Motor neuron (in vitro differentiated cells): ENCODE data around the gene CIAO3. TPM values are rescaled to one million over a fixed set of nuclear protein-coding genes. Genes with fewer than 3 reads are reported as not detected.

ENCODE experiments used
- ATAC-seq, 8 experiments: fragments of 200-7000 bp; cut with Tn5 transposase; replicated peaks in 6 of 8; 2 replicates each; pipeline ENCODE4 v1.8.0; 2021; ENCODE audit warnings: mild to moderate bottlenecking in 8 of 8, moderate library complexity in 8 of 8
- H3K27ac ChIP-seq, 2 donors: fragments of 250-450 bp; sonication (Bioruptor Pico); 2 replicates each; pipeline ENCODE4 v1.9.0; 2021; ENCODE audit warnings: antibody characterized with exemption in 2 of 2, mild to moderate bottlenecking in 2 of 2, moderate library complexity in 1 of 2
- H3K4me1 ChIP-seq, 2 donors: fragments of 250-450 bp; sonication (Bioruptor Pico); replicated peaks in 1 of 2; 2 replicates each; pipeline ENCODE4 v1.6.1; 2021; ENCODE audit warnings: antibody characterized with exemption in 2 of 2, mild to moderate bottlenecking in 2 of 2, moderate library complexity in 1 of 2
- H3K4me3 ChIP-seq, 5 donors: fragments of 250-450 bp; sonication (Bioruptor Pico); 2 replicates each; pipeline ENCODE4 v1.9.0; 2021; ENCODE audit warnings: antibody characterized with exemption in 5 of 5, mild to moderate bottlenecking in 5 of 5, moderate library complexity in 4 of 5
- WGBS, 10 experiments: fragments of 450-650 bp; shearing (Covaris generic); methylation state at CpG; one replicate each; pipeline ENCODE4 v1.0.0; 2022; 5-methylcytosine and 5-hydroxymethylcytosine counted together
- in situ Hi-C, 9 experiments: fragments of 400-800 bp; cut with MboI; loops; one replicate each; pipeline ENCODE4 v1.15.0; 2021; ENCODE audit warnings: low sequenced_read_pairs in 9 of 9, low pct_unique_long_range_greater_than_20kb in 2 of 9; ENCODE audit not compliant: unreplicated experiment in 9 of 9
- total RNA-seq, 8 experiments: library from RNA; unstranded; fragments of 300-600 nt; gene quantifications; 2 replicates each; pipeline versions ENCODE4 v1.2.3 to v1.2.4, GENCODE V29; 2022

Gene CIAO3
- total RNA-seq, 8 experiments from 2014 or later = 15.0 to 30.5 (median 24.9) TPM

GRCh38 chr16:726438-727290 is 14.1 kb downstream of the CIAO3 start, which contains the start of the genes CCDC78 and HAGHL:
Gene CCDC78, minus strand, starts transcription at chr16:726443. Its CDS starts 76 bp downstream, at chr16:726367.
Gene HAGHL, plus strand, starts transcription at chr16:727106. Its CDS starts 404 bp downstream, at chr16:727510.
- peak within 1 kb of the TSS; percentile 26 to 72 for H3K27ac ChIP-seq
- in situ Hi-C loops = no loop called here
- WGBS, 10 experiments = 30 to 40% methylated on average over 2 to 5 of the region's 88 CpGs; no CpG with 5 or more reads in 8 of the 10 experiments
- peak within 1 kb of the TSS; percentile 40 to 52 (median 43) for H3K4me3 ChIP-seq
- peaks cover 6 to 12% of the 10 kb centered on the region in 2 donors for H3K4me1 ChIP-seq
- ATAC-seq = peak; percentile 12 to 66 (median 48)

- in situ Hi-C loops = no loop called here
- WGBS, 10 experiments = no CpG with 5 or more reads among the region's 9 CpGs
- Histone ChIP-seq H3K27ac (no peak overlapping the region), H3K4me3 (no peak overlapping the region), H3K4me1 (peaks cover 7 to 15% of the 10 kb centered on the region in 2 donors)
- no peak for ATAC-seq
These were observed 14.7 kb downstream of the CIAO3 start for GRCh38 chr16:726188-726437.

GRCh38 chr16:725463-726187 is 15.2 kb downstream of the CIAO3 start:
- WGBS, 10 experiments = 100% methylated on average over 2 of the region's 23 CpGs; no CpG with 5 or more reads in 9 of the 10 experiments
- no peak for ATAC-seq
- H3K4me1 ChIP-seq = peaks cover 7 to 15% of the 10 kb centered on the region in 2 donors
- no peak overlapping the region for H3K27ac ChIP-seq
- no peak overlapping the region for H3K4me3 ChIP-seq
- in situ Hi-C loops = no loop called here

- ATAC-seq = no peak
- Histone ChIP-seq H3K4me3 (no peak overlapping the region), H3K27ac (no peak overlapping the region), H3K4me1 (peaks cover 7 to 15% of the 10 kb centered on the region in 2 donors)
- WGBS, 10 experiments = 60 to 100% (median 70%) methylated on average over 1 to 2 of the region's 7 CpGs; no CpG with 5 or more reads in 6 of the 10 experiments
- in situ Hi-C loops = no loop called here
These were observed 15.8 kb downstream of the CIAO3 start for GRCh38 chr16:725041-725376.

GRCh38 chr16:724188-725040 is 16.4 kb downstream of the CIAO3 start:
- Histone ChIP-seq H3K4me1 (peaks cover 9 to 20% of the 10 kb centered on the region in 2 donors), H3K4me3 (no peak overlapping the region), H3K27ac (no peak overlapping the region)
- in situ Hi-C loops = loop anchor here in 1 of 9 experiments (25.0 kb wide), 1 partner anchor 338 kb away; the partner anchor contains the start of gene SSTR5
- 39 to 80% (median 73%) methylated on average over 1 to 5 of the region's 29 CpGs; no CpG with 5 or more reads in 6 of the 10 experiments for WGBS, 10 experiments
- no peak for ATAC-seq

- ATAC-seq = no peak
- in situ Hi-C loops = loop anchor here in 1 of 9 experiments (25.0 kb wide), 1 partner anchor 339 kb away; the partner anchor contains the start of gene SSTR5
These were observed 17.1 kb downstream of the CIAO3 start for GRCh38 chr16:723695-724094.

GRCh38 chr16:722835-723633 is 17.8 kb downstream of the CIAO3 start:
- no peak overlapping the region for H3K4me3 ChIP-seq
- no peak for ATAC-seq
- in situ Hi-C loops = loop anchor here in 1 of 9 experiments (25.0 kb wide), 1 partner anchor 339 kb away; the partner anchor contains the start of gene SSTR5
- no peak overlapping the region for H3K27ac ChIP-seq
- H3K4me1 ChIP-seq = peaks cover 23 to 32% of the 10 kb centered on the region in 2 donors
- WGBS, 10 experiments = 20 to 100% (median 100%) methylated on average over 1 to 4 of the region's 24 CpGs; no CpG with 5 or more reads in 3 of the 10 experiments

More at GRCh38 chr16:723695-724094, 17.1 kb downstream of the CIAO3 start:
- WGBS, 10 experiments = 82% methylated on average over 3 of the region's 9 CpGs; no CpG with 5 or more reads in 9 of the 10 experiments
- no peak overlapping the region for H3K27ac ChIP-seq
- peaks cover 16 to 27% of the 10 kb centered on the region in 2 donors for H3K4me1 ChIP-seq
- H3K4me3 ChIP-seq = no peak overlapping the region

- ATAC-seq = no peak
These were observed 18.8 kb downstream of the CIAO3 start for GRCh38 chr16:721765-722540.

GRCh38 chr16:720990-721764 is 19.6 kb downstream of the CIAO3 start, which contains the start of gene ANTKMT:
Gene ANTKMT, plus strand, starts transcription at chr16:721146. Its CDS starts 129 bp downstream, at chr16:721275.
- H3K4me1 ChIP-seq = peaks cover 41 to 46% of the 10 kb centered on the region in 2 donors
- H3K4me3 ChIP-seq = peak within 1 kb of the TSS; percentile 59 to 99 (median 77)
- peak within 1 kb of the TSS; percentile 94 to 97 for H3K27ac ChIP-seq
- in situ Hi-C loops = loop anchor here in 1 of 9 experiments (25.0 kb wide), 1 partner anchor 341 kb away; the partner anchor contains the start of gene SSTR5
- WGBS, 10 experiments = 0 to 19% (median 16%) methylated on average over 5 to 15 of the region's 106 CpGs; no CpG with 5 or more reads in 7 of the 10 experiments
- ATAC-seq = peak; percentile 74 to 89 (median 80)

More at GRCh38 chr16:721765-722540, 18.8 kb downstream of the CIAO3 start:
- Histone ChIP-seq H3K27ac (peak overlapping the region; percentile 94 to 97), H3K4me3 (peak overlapping the region; percentile 59 to 99 (median 77)), H3K4me1 (peaks cover 33 to 43% of the 10 kb centered on the region in 2 donors)
- WGBS, 10 experiments = 72 to 90% methylated on average over 4 to 5 of the region's 51 CpGs; no CpG with 5 or more reads in 8 of the 10 experiments
- in situ Hi-C loops = loop anchor here in 1 of 9 experiments (25.0 kb wide), 1 partner anchor 340 kb away; the partner anchor contains the start of gene SSTR5

GRCh38 chr16:720447-720989 is 20.3 kb downstream of the CIAO3 start:
- in situ Hi-C loops = loop anchor here in 1 of 9 experiments (25.0 kb wide), 1 partner anchor 342 kb away; the partner anchor contains the start of gene SSTR5
- ATAC-seq = peak; percentile 5 to 61 (median 48)
- Histone ChIP-seq H3K4me3 (peak overlapping the region; percentile 59 to 99 (median 77)), H3K4me1 (peaks cover 45 to 46% of the 10 kb centered on the region in 2 donors), H3K27ac (peak overlapping the region; percentile 94 to 97)
- 0% methylated on average over 5 of the region's 38 CpGs; no CpG with 5 or more reads in 9 of the 10 experiments for WGBS, 10 experiments
